GM12878 (cell line): ENCODE data around the gene PPP3CA. TPM values are rescaled to one million over a fixed set of nuclear protein-coding genes. Genes with fewer than 3 reads are reported as not detected.

Source experiments
- ATAC-seq: fragments of 200-7000 bp; cut with Tn5 transposase; 3 replicates; pipeline ENCODE4 v1.9.1; 2020; ENCODE audit warnings: mild to moderate bottlenecking, moderate library complexity
- BruUV-seq: library from RNA; stranded (reverse); fragments of 400-500 nt; replicated peaks from 2 replicates; lab custom pipeline; 2021; lab: Mats Ljungman, UMichigan
- CTCF ChIA-PET: fragments of 300-600 bp; sonication (Branson Sonifier 250); formaldehyde crosslinking; extraction: SDS; loops from one replicate; lab custom pipeline; 2021; ENCODE audit warnings: inconsistent platforms; lab: Yijun Ruan, JAX
- POLR2A ChIA-PET: fragments of 350-600 bp; formaldehyde crosslinking; extraction: SDS; loops from one replicate; lab custom pipeline; 2021; ENCODE audit warnings: inconsistent platforms; lab: Charles Lee
- RAD21 ChIA-PET: fragments of 300-600 bp; sonication (Branson Sonifier 250); formaldehyde crosslinking; loops from one replicate; lab custom pipeline; 2023; ENCODE audit warnings: antibody characterized with exemption; ENCODE audit not compliant: unreplicated experiment; lab: Charles Lee
- SMC1A ChIA-PET: fragments of 300-600 bp; sonication (Branson Sonifier 250); formaldehyde crosslinking; loops from one replicate; lab custom pipeline; 2023; ENCODE audit not compliant: unreplicated experiment, uncharacterized antibody; lab: Charles Lee
- DNase-seq: peaks from one replicate; pipeline ENCODE4 v3.0.0-alpha.2; 2011; ENCODE audit warnings: low read depth, low spot score
- FAIRE-seq: peaks from 3 replicates; lab custom pipeline; 2011; peaks lifted over from hg19 to GRCh38; lab: Jason Lieb, UNC
- H2AFZ ChIP-seq: 2 replicates; pipeline ENCODE4 v1.6.0; 2011; ENCODE audit warnings: low read depth, low read length, control low read depth; ENCODE audit not compliant: control insufficient read depth
- H3K27ac ChIP-seq: 2 replicates; pipeline ENCODE4 v1.5.1; 2011; ENCODE audit warnings: control low read depth; ENCODE audit not compliant: control insufficient read depth, insufficient read depth
- H3K27me3 ChIP-seq, 2 experiments: replicated peaks in 1 of 2; 2 replicates each; pipeline versions ENCODE4 v1.6.0 to v1.6.1; 2011; ENCODE audit warnings: low read length in 1 of 2; ENCODE audit not compliant: control insufficient read depth in 2 of 2, insufficient read depth in 2 of 2
- H3K36me3 ChIP-seq, 2 experiments: 2 replicates each; pipeline ENCODE4 v1.5.1; 2011; ENCODE audit warnings: low read length in 1 of 2; ENCODE audit not compliant: control insufficient read depth in 2 of 2, insufficient read depth in 2 of 2
- H3K4me1 ChIP-seq: 2 replicates; pipeline ENCODE4 v1.6.1; 2011; ENCODE audit warnings: mild to moderate bottlenecking, low read length, moderate library complexity, mixed read lengths; ENCODE audit not compliant: control insufficient read depth, insufficient read depth
- H3K4me2 ChIP-seq: 2 replicates; pipeline ENCODE4 v1.6.0; 2011; ENCODE audit warnings: control low read depth; ENCODE audit not compliant: control insufficient read depth, insufficient read depth
- H3K4me3 ChIP-seq: fragments of 200-600 bp; sonication (generic); 2 replicates; pipeline ENCODE4 v1.5.1; 2016
- H3K79me2 ChIP-seq: 2 replicates; pipeline ENCODE4 v1.6.0; 2011; ENCODE audit warnings: low read length; ENCODE audit not compliant: control insufficient read depth, insufficient read depth
- H3K9ac ChIP-seq: 2 replicates; pipeline ENCODE4 v1.8.0; 2011; ENCODE audit warnings: low read length, control low read depth, mixed read lengths; ENCODE audit not compliant: control insufficient read depth, insufficient read depth
- H3K9me3 ChIP-seq: replicated peaks from 3 replicates; pipeline ENCODE4 v1.5.1; 2011; ENCODE audit warnings: mild to moderate bottlenecking, low read length; ENCODE audit not compliant: control insufficient read depth, insufficient read depth
- H4K20me1 ChIP-seq: 2 replicates; pipeline ENCODE4 v1.6.0; 2011; ENCODE audit not compliant: control insufficient read depth, insufficient read depth
- HCFC1 ChIP-seq: fragments of 150-350 bp; IDR thresholded peaks from 2 replicates; pipeline ENCODE4 v1.6.1; 2014; ENCODE audit warnings: low read length
- IRF4 ChIP-seq: IDR thresholded peaks from 2 replicates; pipeline ENCODE4 v1.6.1; 2011; ENCODE audit warnings: low read depth, low read length
- KDM1A ChIP-seq: fragments of 200-600 bp; sonication (generic); IDR thresholded peaks from 2 replicates; pipeline ENCODE4 v1.6.1; 2016; ENCODE audit warnings: borderline replicate concordance
- MXI1 ChIP-seq: fragments of 150-350 bp; IDR thresholded peaks from 2 replicates; pipeline ENCODE4 v1.6.1; 2011; ENCODE audit warnings: low read depth, mild to moderate bottlenecking, inconsistent platforms, low read length, improper control_type of control experiment
- POLR2AphosphoS2 ChIP-seq: IDR thresholded peaks from 2 replicates; pipeline ENCODE4 v1.6.1; 2011; ENCODE audit warnings: low read depth, mild to moderate bottlenecking, low read length, improper control_type of control experiment, moderate library complexity
- SMAD5 ChIP-seq: IDR thresholded peaks from 2 replicates; pipeline ENCODE4 v1.6.1; 2016; ENCODE audit warnings: antibody characterized with exemption, low read depth
- TCF3 ChIP-seq: IDR thresholded peaks from 2 replicates; pipeline ENCODE4 v1.6.1; 2012; ENCODE audit warnings: low read depth, mild to moderate bottlenecking, low read length, borderline replicate concordance; ENCODE audit not compliant: insufficient read depth
- ZNF384 ChIP-seq: IDR thresholded peaks from 2 replicates; pipeline ENCODE4 v1.6.1; 2012; ENCODE audit warnings: low read depth, mild to moderate bottlenecking, low read length, improper control_type of control experiment, borderline replicate concordance
- ZZZ3 ChIP-seq: IDR thresholded peaks from 2 replicates; pipeline ENCODE4 v1.6.1; 2011; ENCODE audit warnings: low read depth; ENCODE audit not compliant: control insufficient read depth, insufficient read length
- WGBS: methylation state at CpG from one replicate; pipeline ENCODE4 v1.1.6; 2016; ENCODE audit warnings: low lambda C conversion rate; ENCODE audit not compliant: insufficient replicate concordance, insufficient coverage; ENCODE audit errors: missing lambda C conversion rate; 5-methylcytosine and 5-hydroxymethylcytosine counted together
- in situ Hi-C: fragments of 300-500 bp; cut with MboI; formaldehyde crosslinking; loops from 9 replicates; pipeline ENCODE4 v1.14.3; 2018; ENCODE audit warnings: mixed read lengths
- intact Hi-C: fragments of 100-400 bp; cut with micrococcal nuclease; formaldehyde crosslinking; loops from one replicate; pipeline ENCODE4 v1.14.2; 2022; ENCODE audit not compliant: unreplicated experiment
- polyA plus RNA-seq, 11 experiments: library from polyadenylated mRNA; depleted of rRNA in 4 of 11; unstranded in 6 of 11; stranded (reverse) in 5 of 11; fragments of >200 nt; fragmentation: Nextera tagmentation in 4 of 11; fragmentation: Illumina TruSeq in 1 of 11; extraction: Ambion mirVana in 4 of 11; extraction: Trizol in 1 of 11; gene quantifications; 1 replicate in 1 of 11; 2 replicates in 10 of 11; pipeline versions ENCODE4 v1.2.1 to v1.2.3, GENCODE V29; 2011 to 2016; ENCODE audit warnings: inconsistent platforms in 2 of 11, missing spikeins in 2 of 11, low read depth in 1 of 11
- total RNA-seq, 4 experiments: library from RNA; depleted of rRNA in 3 of 4; stranded (reverse); fragments of >200 nt in 3 of 4; fragmentation: Illumina TruSeq in 1 of 4; extraction: Trizol in 1 of 4; gene quantifications; 2 replicates each; pipeline versions ENCODE4 v1.2.1 to v1.2.3, GENCODE V29; 2013 to 2021
- TF ChIP-seq, protein P1 (sequence below): IDR thresholded peaks from 2 replicates; pipeline ENCODE4 v1.6.1; 2011; ENCODE audit warnings: borderline replicate concordance, low read depth, mild to moderate bottlenecking, moderate library complexity, low read length; ENCODE audit not compliant: insufficient read depth, poor library complexity, severe bottlenecking
- TF ChIP-seq, protein P2 (sequence below): fragments of 450-650 bp; IDR thresholded peaks from 2 replicates; pipeline ENCODE4 v1.6.1; 2017; ENCODE audit warnings: mild to moderate bottlenecking, low read depth, inconsistent platforms; ENCODE audit not compliant: poor library complexity, severe bottlenecking
- TF ChIP-seq, protein P3 (sequence below): fragments of 450-650 bp; IDR thresholded peaks from 2 replicates; pipeline ENCODE4 v1.6.1; 2016; ENCODE audit warnings: mild to moderate bottlenecking, moderate library complexity, borderline replicate concordance

Gene PPP3CA
- total and polyA plus RNA-seq, 10 of the 15 experiments (the other 5 are each of a cell fraction or from before 2014, with no cell fraction given) = 0.33 to 9.0 (median 1.0) TPM

DNA sequence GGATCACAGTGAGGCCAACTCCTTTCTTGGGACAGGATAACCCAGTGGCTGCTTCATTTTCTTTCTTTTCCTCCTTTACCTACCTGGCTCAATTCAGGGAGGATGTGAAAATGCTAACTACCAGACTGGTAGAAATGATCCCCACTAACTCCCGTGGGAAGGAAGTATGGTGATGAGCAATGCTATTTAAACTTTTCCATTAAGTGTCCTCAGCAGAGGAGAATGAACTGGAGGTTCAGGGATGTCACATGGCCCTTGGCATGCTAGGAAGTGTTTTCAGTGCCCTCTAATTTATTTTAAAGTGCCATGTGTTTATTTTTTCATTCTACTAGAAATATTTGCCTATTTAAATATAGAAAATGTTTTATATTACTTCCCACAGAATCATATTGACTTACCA is 363.9 kb downstream of the PPP3CA start:
- no peak overlapping the region for H3K4me2 ChIP-seq
- H4K20me1 ChIP-seq = no peaks in the 10 kb centered on the region
- SMC1A ChIA-PET = interaction anchor here (1.0 kb wide), 1 partner anchor 199 kb away, joined by 3 read pairs; no protein-coding TSS in a partner anchor
- CTCF ChIA-PET = no interaction called here
- no peaks in the 10 kb centered on the region for H3K9me3 ChIP-seq
- no peaks in the 10 kb centered on the region for H3K79me2 ChIP-seq
- no peak overlapping the region for H3K4me3 ChIP-seq
- no peak for TF ChIP-seq ZZZ3
- no peak for TF ChIP-seq SMAD5
- TF ChIP-seq ZNF384 = no peak
- TF ChIP-seq MXI1 = no peak
- TF ChIP-seq, protein P1, sequence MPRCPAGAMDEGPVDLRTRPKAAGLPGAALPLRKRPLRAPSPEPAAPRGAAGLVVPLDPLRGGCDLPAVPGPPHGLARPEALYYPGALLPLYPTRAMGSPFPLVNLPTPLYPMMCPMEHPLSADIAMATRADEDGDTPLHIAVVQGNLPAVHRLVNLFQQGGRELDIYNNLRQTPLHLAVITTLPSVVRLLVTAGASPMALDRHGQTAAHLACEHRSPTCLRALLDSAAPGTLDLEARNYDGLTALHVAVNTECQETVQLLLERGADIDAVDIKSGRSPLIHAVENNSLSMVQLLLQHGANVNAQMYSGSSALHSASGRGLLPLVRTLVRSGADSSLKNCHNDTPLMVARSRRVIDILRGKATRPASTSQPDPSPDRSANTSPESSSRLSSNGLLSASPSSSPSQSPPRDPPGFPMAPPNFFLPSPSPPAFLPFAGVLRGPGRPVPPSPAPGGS = no peak
- no peak for TF ChIP-seq KDM1A
- TF ChIP-seq TCF3 = no peak
- TF ChIP-seq POLR2AphosphoS2 = no peak
- no peak for TF ChIP-seq HCFC1
- TF ChIP-seq IRF4 = no peak
- TF ChIP-seq, protein P2, sequence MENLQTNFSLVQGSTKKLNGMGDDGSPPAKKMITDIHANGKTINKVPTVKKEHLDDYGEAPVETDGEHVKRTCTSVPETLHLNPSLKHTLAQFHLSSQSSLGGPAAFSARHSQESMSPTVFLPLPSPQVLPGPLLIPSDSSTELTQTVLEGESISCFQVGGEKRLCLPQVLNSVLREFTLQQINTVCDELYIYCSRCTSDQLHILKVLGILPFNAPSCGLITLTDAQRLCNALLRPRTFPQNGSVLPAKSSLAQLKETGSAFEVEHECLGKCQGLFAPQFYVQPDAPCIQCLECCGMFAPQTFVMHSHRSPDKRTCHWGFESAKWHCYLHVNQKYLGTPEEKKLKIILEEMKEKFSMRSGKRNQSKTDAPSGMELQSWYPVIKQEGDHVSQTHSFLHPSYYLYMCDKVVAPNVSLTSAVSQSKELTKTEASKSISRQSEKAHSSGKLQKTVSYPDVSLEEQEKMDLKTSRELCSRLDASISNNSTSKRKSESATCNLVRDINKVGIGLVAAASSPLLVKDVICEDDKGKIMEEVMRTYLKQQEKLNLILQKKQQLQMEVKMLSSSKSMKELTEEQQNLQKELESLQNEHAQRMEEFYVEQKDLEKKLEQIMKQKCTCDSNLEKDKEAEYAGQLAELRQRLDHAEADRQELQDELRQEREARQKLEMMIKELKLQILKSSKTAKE = no peak
- TF ChIP-seq, protein P3, sequence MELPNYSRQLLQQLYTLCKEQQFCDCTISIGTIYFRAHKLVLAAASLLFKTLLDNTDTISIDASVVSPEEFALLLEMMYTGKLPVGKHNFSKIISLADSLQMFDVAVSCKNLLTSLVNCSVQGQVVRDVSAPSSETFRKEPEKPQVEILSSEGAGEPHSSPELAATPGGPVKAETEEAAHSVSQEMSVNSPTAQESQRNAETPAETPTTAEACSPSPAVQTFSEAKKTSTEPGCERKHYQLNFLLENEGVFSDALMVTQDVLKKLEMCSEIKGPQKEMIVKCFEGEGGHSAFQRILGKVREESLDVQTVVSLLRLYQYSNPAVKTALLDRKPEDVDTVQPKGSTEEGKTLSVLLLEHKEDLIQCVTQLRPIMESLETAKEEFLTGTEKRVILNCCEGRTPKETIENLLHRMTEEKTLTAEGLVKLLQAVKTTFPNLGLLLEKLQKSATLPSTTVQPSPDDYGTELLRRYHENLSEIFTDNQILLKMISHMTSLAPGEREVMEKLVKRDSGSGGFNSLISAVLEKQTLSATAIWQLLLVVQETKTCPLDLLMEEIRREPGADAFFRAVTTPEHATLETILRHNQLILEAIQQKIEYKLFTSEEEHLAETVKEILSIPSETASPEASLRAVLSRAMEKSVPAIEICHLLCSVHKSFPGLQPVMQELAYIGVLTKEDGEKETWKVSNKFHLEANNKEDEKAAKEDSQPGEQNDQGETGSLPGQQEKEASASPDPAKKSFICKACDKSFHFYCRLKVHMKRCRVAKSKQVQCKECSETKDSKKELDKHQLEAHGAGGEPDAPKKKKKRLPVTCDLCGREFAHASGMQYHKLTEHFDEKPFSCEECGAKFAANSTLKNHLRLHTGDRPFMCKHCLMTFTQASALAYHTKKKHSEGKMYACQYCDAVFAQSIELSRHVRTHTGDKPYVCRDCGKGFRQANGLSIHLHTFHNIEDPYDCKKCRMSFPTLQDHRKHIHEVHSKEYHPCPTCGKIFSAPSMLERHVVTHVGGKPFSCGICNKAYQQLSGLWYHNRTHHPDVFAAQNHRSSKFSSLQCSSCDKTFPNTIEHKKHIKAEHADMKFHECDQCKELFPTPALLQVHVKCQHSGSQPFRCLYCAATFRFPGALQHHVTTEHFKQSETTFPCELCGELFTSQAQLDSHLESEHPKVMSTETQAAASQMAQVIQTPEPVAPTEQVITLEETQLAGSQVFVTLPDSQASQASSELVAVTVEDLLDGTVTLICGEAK = no peak
- TF ChIP-seq, all 136 proteins: peak for 0
- Histone ChIP-seq H3K27ac (no peak overlapping the region), H3K27me3 (no peaks in the 10 kb centered on the region; a peak in 1 of 4 replicates), H2AFZ (no peak overlapping the region), H3K36me3 (no peaks in the 10 kb centered on the region), H3K9ac (no peak overlapping the region), H3K4me1 (no peaks in the 10 kb centered on the region)
- in situ Hi-C loops = no loop called here
- ATAC-seq = no peak
- no peak for FAIRE-seq
- intact Hi-C loops = no loop called here
- no peak for DNase-seq
- ChIA-PET RAD21 (no interaction called here), POLR2A (no interaction called here)
- WGBS = 0% methylated on average over 1 of the region's 1 CpG
- no TSS peak for BruUV-seq
